H9 (cell line): ENCODE data around the gene C17orf50. TPM values are rescaled to one million over a fixed set of nuclear protein-coding genes. Genes with fewer than 3 reads are reported as not detected.

ENCODE experiments used
- DNase-seq: peaks from one replicate; pipeline ENCODE4 v3.0.0-alpha.2; 2017
- H2AFZ ChIP-seq: one replicate; pipeline ENCODE4 v1.6.1; 2013; ENCODE audit warnings: mild to moderate bottlenecking, low read length, control low read depth, moderate library complexity
- H2AK5ac ChIP-seq: 2 replicates; pipeline ENCODE4 v1.6.1; 2013; ENCODE audit warnings: low read length, control low read depth, mixed read lengths; ENCODE audit not compliant: insufficient read length
- H2BK120ac ChIP-seq: one replicate; pipeline ENCODE4 v1.6.1; 2013; ENCODE audit warnings: low read depth, mild to moderate bottlenecking, low read length, control low read depth, inconsistent platforms; ENCODE audit not compliant: poor library complexity, severe bottlenecking
- H2BK12ac ChIP-seq: 2 replicates; pipeline ENCODE4 v1.6.1; 2013; ENCODE audit warnings: low read length, control low read depth, mixed read lengths, low read depth; ENCODE audit not compliant: insufficient read length
- H2BK15ac ChIP-seq: 2 replicates; pipeline ENCODE4 v1.6.1; 2013; ENCODE audit warnings: low read depth, low read length, control low read depth
- H2BK20ac ChIP-seq: one replicate; pipeline ENCODE4 v1.6.1; 2013; ENCODE audit warnings: low read depth, mild to moderate bottlenecking, low read length, control low read depth, inconsistent platforms; ENCODE audit not compliant: poor library complexity, severe bottlenecking
- H2BK5ac ChIP-seq: 2 replicates; pipeline ENCODE4 v1.6.1; 2013; ENCODE audit warnings: low read length, control low read depth, mixed read lengths; ENCODE audit not compliant: insufficient read length
- H3K14ac ChIP-seq: 2 replicates; pipeline ENCODE4 v1.6.1; 2013; ENCODE audit warnings: low read length, control low read depth; ENCODE audit not compliant: insufficient read depth
- H3K18ac ChIP-seq: 2 replicates; pipeline ENCODE4 v1.6.1; 2013; ENCODE audit warnings: low read depth, mild to moderate bottlenecking, mixed read lengths, low read length, control low read depth; ENCODE audit not compliant: insufficient read length
- H3K23ac ChIP-seq: 2 replicates; pipeline ENCODE4 v1.6.1; 2013; ENCODE audit warnings: low read length, control low read depth, mixed read lengths, low read depth; ENCODE audit not compliant: insufficient read length
- H3K23me2 ChIP-seq: 2 replicates; pipeline ENCODE4 v1.6.1; 2013; ENCODE audit warnings: low read depth, mild to moderate bottlenecking, mixed read lengths, low read length, control low read depth; ENCODE audit not compliant: insufficient read length, poor library complexity, severe bottlenecking
- H3K27ac ChIP-seq: 2 replicates; pipeline ENCODE4 v1.5.1; 2013; ENCODE audit warnings: low read length, control low read depth, mixed read lengths, low read depth; ENCODE audit not compliant: insufficient read length
- H3K27me3 ChIP-seq: 2 replicates; pipeline ENCODE4 v1.6.1; 2013; ENCODE audit warnings: low read length, control low read depth, inconsistent platforms; ENCODE audit not compliant: insufficient read depth
- H3K4ac ChIP-seq: 2 replicates; pipeline ENCODE4 v1.6.1; 2013; ENCODE audit warnings: low read depth, mild to moderate bottlenecking, control low read depth, inconsistent platforms, low read length, moderate library complexity
- H3K4me1 ChIP-seq: 2 replicates; pipeline ENCODE4 v1.6.1; 2013; ENCODE audit warnings: low read length, control low read depth, inconsistent platforms; ENCODE audit not compliant: insufficient read depth
- H3K4me2 ChIP-seq: 2 replicates; pipeline ENCODE4 v1.6.1; 2013; ENCODE audit warnings: low read length, control low read depth, mixed read lengths; ENCODE audit not compliant: insufficient read length, insufficient read depth
- H3K56ac ChIP-seq: 2 replicates; pipeline ENCODE4 v1.6.1; 2013; ENCODE audit warnings: low read depth, mild to moderate bottlenecking, mixed read lengths, low read length, control low read depth; ENCODE audit not compliant: insufficient read length
- H3K79me1 ChIP-seq: 2 replicates; pipeline ENCODE4 v1.6.1; 2013; ENCODE audit warnings: low read depth, mild to moderate bottlenecking, moderate library complexity, low read length, control low read depth, inconsistent platforms; ENCODE audit not compliant: insufficient read depth, poor library complexity, severe bottlenecking
- H3K79me2 ChIP-seq: 2 replicates; pipeline ENCODE4 v1.6.1; 2013; ENCODE audit warnings: low read length, control low read depth, inconsistent platforms; ENCODE audit not compliant: insufficient read depth
- H3K9ac ChIP-seq: 2 replicates; pipeline ENCODE4 v1.6.1; 2013; ENCODE audit warnings: low read length, control low read depth, mixed read lengths; ENCODE audit not compliant: insufficient read length; ENCODE audit errors: extremely low read depth
- H3K9me3 ChIP-seq: one replicate; pipeline ENCODE4 v1.6.1; 2013; ENCODE audit warnings: low read depth, low read length, inconsistent platforms; ENCODE audit not compliant: control insufficient read depth
- H3T11ph ChIP-seq: one replicate; pipeline ENCODE4 v1.6.1; 2013; ENCODE audit warnings: mild to moderate bottlenecking, low read length, control low read depth, inconsistent platforms
- H4K20me1 ChIP-seq: one replicate; pipeline ENCODE4 v1.6.1; 2013; ENCODE audit not compliant: control insufficient read depth, insufficient read length, insufficient read depth
- H4K5ac ChIP-seq: 2 replicates; pipeline ENCODE4 v1.6.1; 2013; ENCODE audit warnings: low read depth, mild to moderate bottlenecking, mixed read lengths, low read length, control low read depth; ENCODE audit not compliant: insufficient read length
- H4K8ac ChIP-seq: replicated peaks from 2 replicates; pipeline ENCODE4 v1.6.1; 2013; ENCODE audit warnings: low read length, control low read depth, mixed read lengths, low read depth; ENCODE audit not compliant: insufficient read length
- H4K91ac ChIP-seq: 2 replicates; pipeline ENCODE4 v1.6.1; 2013; ENCODE audit warnings: low read depth, mild to moderate bottlenecking, moderate library complexity, mixed read lengths, low read length, control low read depth; ENCODE audit not compliant: insufficient read length
- H3K27ac Mint-ChIP-seq, 3 experiments: 2 replicates in 2 of 3; 3 replicates in 1 of 3; pipeline ENCODE4 v1.8.0; 2020 to 2021; ENCODE audit warnings: mixed read lengths in 3 of 3, mild to moderate bottlenecking in 1 of 3, moderate library complexity in 1 of 3
- H3K27me3 Mint-ChIP-seq: 2 replicates; pipeline ENCODE4 v1.8.0; 2021; ENCODE audit warnings: low read depth, mild to moderate bottlenecking, moderate library complexity, mixed read lengths
- H3K36me3 Mint-ChIP-seq, 3 experiments: 2 replicates in 2 of 3; 3 replicates in 1 of 3; pipeline ENCODE4 v1.8.0; 2020 to 2021; ENCODE audit warnings: low read depth in 3 of 3, mixed read lengths in 3 of 3; ENCODE audit not compliant: insufficient read depth in 1 of 3
- H3K4me1 Mint-ChIP-seq, 2 experiments: 2 replicates each; pipeline ENCODE4 v1.8.0; 2020; ENCODE audit warnings: mixed read lengths in 2 of 2
- H3K4me3 Mint-ChIP-seq, 2 experiments: 2 replicates in 1 of 2; 3 replicates in 1 of 2; pipeline ENCODE4 v1.8.0; 2020 to 2021; ENCODE audit warnings: mild to moderate bottlenecking in 2 of 2, mixed read lengths in 2 of 2, moderate library complexity in 1 of 2
- H3K9me3 Mint-ChIP-seq, 2 experiments: 2 replicates in 1 of 2; 3 replicates in 1 of 2; pipeline ENCODE4 v1.8.0; 2020; ENCODE audit warnings: mild to moderate bottlenecking in 2 of 2, mixed read lengths in 2 of 2, moderate library complexity in 1 of 2
- CTCF ChIP-seq: fragments of 200-600 bp; sonication (generic); conservative IDR thresholded peaks from 3 replicates; pipeline ENCODE4 v1.8.0; 2021; ENCODE audit warnings: antibody characterized with exemption, mild to moderate bottlenecking
- WGBS: extraction: QIAGEN DNeasy Blood & Tissue Kit; methylation state at CpG from one replicate; pipeline ENCODE4 v1.1.7; 2013; ENCODE audit warnings: missing lambda C conversion rate, low lambda C conversion rate, mixed read lengths; ENCODE audit not compliant: insufficient read length; ENCODE audit errors: extremely low coverage; 5-methylcytosine and 5-hydroxymethylcytosine counted together
- total RNA-seq: library from RNA; stranded (reverse); gene quantifications from 2 replicates; pipeline ENCODE4 v1.2.1, GENCODE V29; 2021

Gene C17orf50
- total RNA-seq, 1 experiment from 2014 or later, result not detected

- TF ChIP-seq CTCF, result peak; percentile 46; the same call in 2 of the 3 replicates
Measured at GRCh38 chr17:35740997-35741931, 19.4 kb upstream of the C17orf50 start.

More at GRCh38 chr17:35740997-35741931, 19.4 kb upstream of the C17orf50 start:
- H2BK5ac ChIP-seq, result no peak overlapping the region
- H4K91ac ChIP-seq, result no peak overlapping the region
- peak overlapping the region; percentile 32 for H3K4me2 ChIP-seq
- H3K9ac ChIP-seq, result no peak overlapping the region
- no peak overlapping the region for H3K27ac Mint-ChIP-seq
- H3K4me1 ChIP-seq, result no peaks in the 10 kb centered on the region
- H2BK15ac ChIP-seq, result no peak overlapping the region
- H3K4ac ChIP-seq, result no peak overlapping the region
- no CpG with 5 or more reads among the region's 73 CpGs for WGBS
- H4K20me1 ChIP-seq, result no peaks in the 10 kb centered on the region
- H3K27ac ChIP-seq, result no peak overlapping the region
- H3K27me3 Mint-ChIP-seq, result peaks cover 67% of the 10 kb centered on the region
- peaks cover 4% of the 10 kb centered on the region for H3K23me2 ChIP-seq
- H3K14ac ChIP-seq, result no peak overlapping the region; the same call in 1 of the 2 replicates
- no peak overlapping the region for H3T11ph ChIP-seq
- H3K9me3 Mint-ChIP-seq, result peaks cover 0 to 6% of the 10 kb centered on the region in 2 experiments; a peak in 2 of 5 replicates
- H3K4me3 Mint-ChIP-seq, result peak overlapping the region; percentile 57 to 83
- H2BK12ac ChIP-seq, result no peak overlapping the region
- no peaks in the 10 kb centered on the region for H3K9me3 ChIP-seq
- H2BK20ac ChIP-seq, result no peak overlapping the region
- no peak overlapping the region for H4K5ac ChIP-seq
- H2AFZ ChIP-seq, result no peak overlapping the region
- H3K23ac ChIP-seq, result no peak overlapping the region
- H3K18ac ChIP-seq, result no peak overlapping the region
- no peak overlapping the region for H3K56ac ChIP-seq
- H3K4me1 Mint-ChIP-seq, result peaks cover 7 to 13% of the 10 kb centered on the region in 2 experiments
- H3K27me3 ChIP-seq, result peaks cover 17% of the 10 kb centered on the region; the same call in 1 of the 2 replicates
- peak; percentile 82 for DNase-seq
- H2AK5ac ChIP-seq, result no peak overlapping the region
- H3K79me1 ChIP-seq, result no peaks in the 10 kb centered on the region
- H3K79me2 ChIP-seq, result no peaks in the 10 kb centered on the region
- H2BK120ac ChIP-seq, result no peak overlapping the region
- H4K8ac ChIP-seq, result no peak overlapping the region
- no peaks in the 10 kb centered on the region; a peak in 1 of 7 replicates for H3K36me3 Mint-ChIP-seq
